ENCODE data around the gene ENAM. TPM values are rescaled to one million over a fixed set of nuclear protein-coding genes. Genes with fewer than 3 reads are reported as not detected.
"Not testable (repeated sequence)": the region's sequence is repeated elsewhere in the genome, so short reads cannot be mapped to it uniquely, and the experiment has no call there.

The ENAM gene
- total RNA-seq, 1 experiment from 2014 or later: not detected

- DNase-seq (ENCODE audit: low spot score): no peak
These were observed 49.9 kb downstream of the ENAM start for GRCh38 chr4:70678383-70678999.

GRCh38 chr4:70680934-70681333 is 52.4 kb downstream of the ENAM start:
- DNase-seq (ENCODE audit: low spot score): no peak

GRCh38 chr4:70681704-70682103 is 53.2 kb downstream of the ENAM start:
- DNase-seq (ENCODE audit: low spot score): no peak

GRCh38 chr4:70682142-70682541 is 53.6 kb downstream of the ENAM start:
- DNase-seq (ENCODE audit: low spot score): not testable (repeated sequence)

- DNase-seq (ENCODE audit: low spot score): no peak
These were observed 58.8 kb downstream of the ENAM start for GRCh38 chr4:70687392-70687791.

- DNase-seq (ENCODE audit: low spot score): peak; percentile 98
These were observed 59.6 kb downstream of the ENAM start, which contains the start of gene UTP3 for GRCh38 chr4:70687821-70688794. UTP3 (plus strand) TSS chr4:70688532; CDS start chr4:70688678, 146 bp downstream.

GRCh38 chr4:70688795-70689231 is 60.3 kb downstream of the ENAM start:
- peak; percentile 30 for DNase-seq (ENCODE audit: low spot score)

- DNase-seq (ENCODE audit: low spot score): no peak
These were observed 63.1 kb downstream of the ENAM start for GRCh38 chr4:70691661-70692060.

- not testable (repeated sequence) for DNase-seq (ENCODE audit: low spot score)
These were observed 66.1 kb downstream of the ENAM start for GRCh38 chr4:70694633-70695032.

Other genes with a start within 250 kb of the ENAM start
- gene SMR3B, start 245.6 kb upstream of the ENAM start, total RNA-seq (2014; rRNA removed; shearing (Covaris generic)): not detected in 2 replicates
- not detected in 2 replicates for gene OPRPN, start 230.8 kb upstream of the ENAM start, total RNA-seq (2014; rRNA removed; shearing (Covaris generic))
- gene MUC7, start 156.5 kb upstream of the ENAM start, total RNA-seq (2014; rRNA removed; shearing (Covaris generic)): not detected in 2 replicates
- not detected in 2 replicates for gene AMTN, start 110.2 kb upstream of the ENAM start, total RNA-seq (2014; rRNA removed; shearing (Covaris generic))
- gene AMBN, start 36.5 kb upstream of the ENAM start, total RNA-seq (2014; rRNA removed; shearing (Covaris generic)): not detected in 2 replicates
- gene JCHAIN, start 37.8 kb downstream of the ENAM start, total RNA-seq (2014; rRNA removed; shearing (Covaris generic)): not detected in 2 replicates
- 17.5 and 19.2 TPM in 2 replicates for gene UTP3, start 59.8 kb downstream of the ENAM start, total RNA-seq (2014; rRNA removed; shearing (Covaris generic))
- gene RUFY3, start 93.2 kb downstream of the ENAM start, total RNA-seq (2014; rRNA removed; shearing (Covaris generic)): 15.0 and 18.7 TPM in 2 replicates
- 40.7 and 48.3 TPM in 2 replicates for gene GRSF1, start 211.1 kb downstream of the ENAM start, total RNA-seq (2014; rRNA removed; shearing (Covaris generic))